ENCODE measurements around the gene MYO3A. TPM values are rescaled to one million over a fixed set of nuclear protein-coding genes. Genes with fewer than 3 reads are reported as not detected.

The MYO3A gene
- total and polyA plus RNA-seq, 2 donors: 0.09 to 7.0 TPM

DNA sequence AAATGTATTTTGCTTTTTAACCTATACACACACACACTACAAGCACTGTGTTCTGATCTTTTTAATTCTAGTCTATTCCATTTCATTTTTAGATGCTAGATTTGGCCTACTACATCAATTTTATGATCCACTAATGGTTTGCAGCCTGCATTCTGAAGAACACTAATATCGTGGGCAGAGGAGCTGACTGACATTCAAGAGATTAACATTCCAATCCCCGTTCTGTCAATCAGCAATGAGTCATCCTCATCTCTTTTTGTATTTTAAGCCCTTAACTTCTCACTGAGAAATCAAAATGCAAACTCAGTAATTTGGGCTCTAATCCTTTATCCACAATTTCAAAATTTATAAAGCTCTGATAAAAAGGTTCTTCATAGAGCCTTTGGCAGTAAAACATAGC lies 235.4 kb downstream of the MYO3A start:
- Histone ChIP-seq H3K4me3 (ENCODE audit: low read depth, low read length) (no peak overlapping the region), H3K36me3 (ENCODE audit: insufficient read depth) (no peaks in the 10 kb centered on the region), H3K4me1 (ENCODE audit: insufficient read depth) (no peaks in the 10 kb centered on the region), H3K27ac (ENCODE audit: low read depth) (no peak overlapping the region)
- WGBS: 51% methylated on average over 2 of the region's 2 CpGs
- no peak for DNase-seq (ENCODE audit: extremely low spot score)

- H3K4me1 ChIP-seq (ENCODE audit: insufficient read depth): no peaks in the 10 kb centered on the region
- no peaks in the 10 kb centered on the region for H3K36me3 ChIP-seq (ENCODE audit: insufficient read depth)
- DNase-seq (ENCODE audit: extremely low spot score): no peak
- H3K4me3 ChIP-seq (ENCODE audit: low read depth, low read length): no peak overlapping the region
- H3K27ac ChIP-seq (ENCODE audit: low read depth): no peak overlapping the region
- 54% methylated on average over 7 of the region's 7 CpGs for WGBS
These were observed 238.1 kb downstream of the MYO3A start for GRCh38 chr10:26172131-26172530.

- 45% methylated on average over 2 of the region's 2 CpGs for WGBS
- Histone ChIP-seq H3K27ac (ENCODE audit: low read depth) (no peak overlapping the region), H3K4me3 (ENCODE audit: low read depth, low read length) (no peak overlapping the region), H3K4me1 (ENCODE audit: insufficient read depth) (no peaks in the 10 kb centered on the region), H3K36me3 (ENCODE audit: insufficient read depth) (no peaks in the 10 kb centered on the region)
- DNase-seq (ENCODE audit: extremely low spot score): no peak
These were observed 239.8 kb downstream of the MYO3A start for GRCh38 chr10:26173837-26174236.

DNA sequence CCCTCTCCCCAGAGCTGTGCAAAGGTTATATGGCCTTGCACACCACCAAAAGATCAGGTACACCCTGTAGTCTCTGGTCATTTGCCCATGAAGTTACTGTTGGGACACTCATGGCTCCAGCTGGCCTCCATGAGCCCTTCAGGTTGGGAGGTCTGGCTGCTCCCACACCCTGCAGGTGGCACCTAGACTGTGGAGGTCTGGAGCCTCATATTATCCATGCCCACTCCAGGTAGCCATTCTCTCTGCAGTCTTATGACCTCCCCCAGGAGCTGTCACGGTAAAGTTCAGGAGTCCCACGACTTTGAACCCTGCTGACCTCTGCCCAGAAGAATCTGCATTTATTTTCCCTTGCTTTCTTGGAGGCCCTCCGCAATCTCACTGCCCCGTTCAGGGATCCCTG lies 243.3 kb downstream of the MYO3A start:
- Histone ChIP-seq H3K27ac (ENCODE audit: low read depth) (no peak overlapping the region), H3K36me3 (ENCODE audit: insufficient read depth) (no peaks in the 10 kb centered on the region), H3K4me1 (ENCODE audit: insufficient read depth) (no peaks in the 10 kb centered on the region), H3K4me3 (ENCODE audit: low read depth, low read length) (no peak overlapping the region)
- WGBS: 79% methylated on average over 4 of the region's 4 CpGs
- DNase-seq (ENCODE audit: extremely low spot score): no peak

DNA sequence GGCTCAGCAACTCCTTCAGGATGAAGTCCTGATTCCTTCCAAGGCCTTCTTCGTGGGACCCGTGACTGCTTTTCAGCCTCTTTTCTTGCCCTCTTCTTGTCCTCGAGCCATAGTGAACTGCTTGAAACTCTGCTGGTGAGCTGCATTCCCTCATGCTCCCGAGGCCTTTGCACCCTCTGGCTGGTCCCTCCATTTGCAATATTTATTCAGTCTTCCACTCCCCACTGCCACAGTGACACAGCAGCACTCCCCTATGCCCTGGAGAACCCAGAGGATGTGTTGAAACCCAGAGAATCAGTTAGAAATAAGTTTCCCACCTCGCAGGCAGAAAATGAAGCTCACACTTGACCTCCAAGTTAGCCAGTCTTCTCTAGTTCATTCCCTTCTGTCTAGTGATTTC lies 260.2 kb downstream of the MYO3A start:
- DNase-seq (ENCODE audit: extremely low spot score): no peak
- WGBS: 67% methylated on average over 5 of the region's 5 CpGs
- Histone ChIP-seq H3K36me3 (ENCODE audit: insufficient read depth) (no peaks in the 10 kb centered on the region), H3K4me3 (ENCODE audit: low read depth, low read length) (no peak overlapping the region), H3K4me1 (ENCODE audit: insufficient read depth) (no peaks in the 10 kb centered on the region), H3K27ac (ENCODE audit: low read depth) (no peak overlapping the region)

DNA sequence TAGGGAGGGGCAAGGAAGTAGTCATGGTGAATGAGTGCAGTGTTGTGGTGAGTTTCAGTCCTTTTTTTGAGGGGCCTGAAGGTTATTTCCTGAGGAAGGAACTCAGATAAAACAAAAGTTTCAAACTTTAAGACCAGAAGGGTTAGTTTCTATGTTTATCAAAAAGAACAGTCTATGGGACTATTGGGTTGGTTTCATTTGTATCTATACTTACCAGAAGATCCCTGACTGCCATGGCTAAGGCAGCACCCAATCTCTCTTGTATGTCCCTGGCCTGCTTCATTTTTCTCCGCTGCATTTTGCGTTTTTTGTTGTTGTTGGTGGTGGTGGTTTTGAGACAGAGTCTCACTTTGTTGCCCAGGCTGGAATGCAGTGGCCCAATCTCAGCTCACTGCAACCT lies 263.2 kb downstream of the MYO3A start:
- no peak overlapping the region for H3K27ac ChIP-seq (ENCODE audit: low read depth)
- WGBS: 96% methylated on average over 2 of the region's 2 CpGs

GRCh38 chr10:26198119-26198518 lies 264.1 kb downstream of the MYO3A start:
- H3K27ac ChIP-seq (ENCODE audit: low read depth): no peak overlapping the region
- WGBS: 73% methylated on average over 9 of the region's 9 CpGs
- no peak for DNase-seq (ENCODE audit: extremely low spot score)

More for the DNA sequence above, 263.2 kb downstream of the MYO3A start:
- Histone ChIP-seq H3K4me3 (ENCODE audit: low read depth, low read length) (no peak overlapping the region), H3K4me1 (ENCODE audit: insufficient read depth) (no peaks in the 10 kb centered on the region), H3K36me3 (ENCODE audit: insufficient read depth) (no peaks in the 10 kb centered on the region)
- DNase-seq (ENCODE audit: extremely low spot score): no peak

DNA sequence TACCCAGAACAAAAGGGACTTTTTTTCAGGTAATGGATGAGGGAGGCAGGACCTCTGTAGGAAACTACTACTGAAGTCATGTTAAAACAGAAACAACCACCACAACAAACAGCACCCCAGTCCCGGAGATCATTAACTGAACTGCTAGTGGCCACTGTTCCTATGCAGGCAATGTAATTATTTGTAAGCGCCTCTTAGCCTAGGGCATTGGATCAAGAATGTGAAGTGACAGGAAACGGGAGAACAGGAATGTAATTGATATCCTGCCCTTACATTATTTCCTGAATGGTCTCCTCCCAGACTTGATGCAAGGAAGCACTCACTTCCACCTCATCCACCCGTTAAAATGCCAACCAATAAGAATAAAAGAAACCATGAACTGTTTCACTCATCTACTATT lies 265.8 kb downstream of the MYO3A start:
- no peak for DNase-seq (ENCODE audit: extremely low spot score)
- Histone ChIP-seq H3K36me3 (ENCODE audit: insufficient read depth) (no peaks in the 10 kb centered on the region), H3K4me3 (ENCODE audit: low read depth, low read length) (no peak overlapping the region), H3K27ac (ENCODE audit: low read depth) (no peak overlapping the region), H3K4me1 (ENCODE audit: insufficient read depth) (no peaks in the 10 kb centered on the region)
- 43% methylated on average over 4 of the region's 4 CpGs for WGBS

More at GRCh38 chr10:26198119-26198518, 264.1 kb downstream of the MYO3A start:
- Histone ChIP-seq H3K36me3 (ENCODE audit: insufficient read depth) (no peaks in the 10 kb centered on the region), H3K4me3 (ENCODE audit: low read depth, low read length) (no peak overlapping the region), H3K4me1 (ENCODE audit: insufficient read depth) (no peaks in the 10 kb centered on the region)

- Histone ChIP-seq H3K36me3 (ENCODE audit: insufficient read depth) (no peaks in the 10 kb centered on the region), H3K4me1 (ENCODE audit: insufficient read depth) (no peaks in the 10 kb centered on the region), H3K4me3 (ENCODE audit: low read depth, low read length) (no peak overlapping the region), H3K27ac (ENCODE audit: low read depth) (no peak overlapping the region)
- 59% methylated on average over 2 of the region's 2 CpGs for WGBS
- no peak for DNase-seq (ENCODE audit: extremely low spot score)
These were observed 271.2 kb downstream of the MYO3A start for GRCh38 chr10:26205223-26205622.

DNA sequence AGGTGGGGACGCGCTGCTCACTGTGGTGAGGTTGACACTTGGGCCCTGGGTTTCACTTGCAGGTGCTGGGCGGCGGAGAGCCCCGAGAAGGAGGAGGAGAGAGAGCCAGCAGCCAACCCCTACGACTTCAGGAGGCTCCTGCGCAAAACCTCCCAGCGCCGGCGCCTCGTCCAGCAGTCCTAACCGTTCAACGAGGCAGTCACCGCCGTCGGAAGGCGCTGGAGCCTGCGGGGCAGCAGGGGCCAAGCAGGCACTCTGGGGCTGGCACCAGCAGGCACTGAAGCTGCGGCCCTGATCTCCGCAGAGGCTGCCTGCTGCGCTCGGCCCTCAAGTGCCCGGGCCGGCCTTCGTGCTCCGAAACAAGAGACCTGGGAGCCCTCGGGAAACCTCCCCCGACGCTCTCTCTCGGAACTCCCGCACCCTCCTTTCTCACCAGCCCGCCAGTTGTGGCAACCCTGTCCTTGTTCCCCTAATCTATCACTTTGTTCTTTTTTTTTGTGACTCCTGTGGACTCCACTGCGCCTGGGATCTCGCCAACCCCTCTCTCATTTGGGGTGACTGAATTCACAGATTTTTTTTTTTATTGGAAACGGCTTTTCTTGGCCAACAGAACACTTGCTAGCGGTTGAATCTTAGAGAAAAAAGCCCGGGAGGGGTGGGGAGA lies 277.9 kb downstream of the MYO3A start:
- WGBS: 3% methylated on average over 37 of the region's 37 CpGs
- peaks cover 3% of the 10 kb centered on the region for H3K4me1 ChIP-seq (ENCODE audit: insufficient read depth)
- H3K27ac ChIP-seq (ENCODE audit: low read depth): no peak overlapping the region
- DNase-seq (ENCODE audit: extremely low spot score): no peak
- H3K36me3 ChIP-seq (ENCODE audit: insufficient read depth): no peaks in the 10 kb centered on the region
- H3K4me3 ChIP-seq (ENCODE audit: low read depth, low read length): no peak overlapping the region

- Histone ChIP-seq H3K27ac (ENCODE audit: low read depth) (no peak overlapping the region), H3K4me1 (ENCODE audit: insufficient read depth) (peaks cover 3% of the 10 kb centered on the region), H3K36me3 (ENCODE audit: insufficient read depth) (no peaks in the 10 kb centered on the region), H3K4me3 (ENCODE audit: low read depth, low read length) (no peak overlapping the region)
- no peak for DNase-seq (ENCODE audit: extremely low spot score)
- WGBS: 5% methylated on average over 12 of the region's 12 CpGs
These were observed 278.5 kb downstream of the MYO3A start for GRCh38 chr10:26212511-26212910.

DNA sequence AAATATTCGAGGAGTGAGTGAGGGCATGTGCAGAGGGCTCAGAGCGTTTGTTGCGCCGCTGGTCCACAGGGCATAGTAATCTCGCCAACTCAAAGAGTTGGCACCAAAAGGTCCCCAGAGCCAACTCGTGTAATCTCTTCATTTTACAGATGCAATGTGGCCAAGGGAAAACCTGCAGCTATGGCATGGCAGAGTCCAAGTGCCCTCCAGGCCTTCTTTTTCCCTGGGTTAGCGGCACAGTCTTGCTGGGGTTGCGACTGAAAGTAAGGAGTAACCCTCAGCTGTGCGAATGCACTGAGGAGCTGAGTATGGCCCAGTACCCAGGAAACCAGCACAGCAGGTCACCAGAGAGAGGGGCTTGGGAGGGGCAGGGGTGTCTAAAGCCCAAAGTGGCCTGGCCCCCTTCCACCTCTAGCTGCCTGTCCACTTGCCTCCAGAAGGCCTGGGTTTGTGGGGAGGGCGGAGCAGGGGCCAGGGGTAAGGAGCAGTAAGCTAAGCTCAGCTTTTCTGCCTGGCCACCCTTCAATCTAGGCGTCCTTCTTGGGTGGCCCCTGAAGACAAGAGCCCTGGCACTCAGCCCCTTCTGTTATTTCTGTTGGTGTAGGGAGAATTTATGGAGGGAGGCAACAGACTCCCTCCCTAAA lies 279.2 kb downstream of the MYO3A start:
- WGBS: 13% methylated on average over 11 of the region's 11 CpGs
- no peaks in the 10 kb centered on the region for H3K36me3 ChIP-seq (ENCODE audit: insufficient read depth)
- no peak overlapping the region for H3K4me3 ChIP-seq (ENCODE audit: low read depth, low read length)
- peaks cover 3% of the 10 kb centered on the region for H3K4me1 ChIP-seq (ENCODE audit: insufficient read depth)
- DNase-seq (ENCODE audit: extremely low spot score): no peak
- H3K27ac ChIP-seq (ENCODE audit: low read depth): no peak overlapping the region

DNA sequence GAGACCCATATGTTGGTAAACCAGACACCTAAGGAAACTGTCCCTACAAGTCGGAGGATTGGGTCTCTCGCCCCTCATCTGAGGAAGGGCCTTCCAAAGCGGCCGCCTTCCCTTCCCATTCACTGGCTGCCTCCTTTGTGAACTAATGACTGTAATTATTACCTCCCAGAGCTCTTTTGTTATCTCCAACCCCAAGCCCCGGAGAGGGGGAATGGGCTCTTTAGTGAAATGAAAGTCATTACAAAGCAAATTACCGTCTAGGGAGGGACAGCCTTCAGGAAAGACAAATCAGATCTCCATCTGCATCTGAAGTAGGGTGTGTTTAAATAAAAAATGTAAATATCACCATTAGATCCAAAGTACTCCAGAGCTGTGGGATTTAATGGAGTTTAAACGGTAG lies 280.0 kb downstream of the MYO3A start:
- no peak for DNase-seq (ENCODE audit: extremely low spot score)
- Histone ChIP-seq H3K36me3 (ENCODE audit: insufficient read depth) (no peaks in the 10 kb centered on the region), H3K27ac (ENCODE audit: low read depth) (no peak overlapping the region), H3K4me3 (ENCODE audit: low read depth, low read length) (no peak overlapping the region), H3K4me1 (ENCODE audit: insufficient read depth) (peaks cover 3% of the 10 kb centered on the region)
- 12% methylated on average over 7 of the region's 7 CpGs for WGBS

GRCh38 chr10:26214551-26215395 lies 280.7 kb downstream of the MYO3A start:
- H3K4me3 ChIP-seq (ENCODE audit: low read depth, low read length): no peak overlapping the region
- 6% methylated on average over 34 of the region's 34 CpGs for WGBS

More at GRCh38 chr10:26214551-26215395, 280.7 kb downstream of the MYO3A start:
- Histone ChIP-seq H3K36me3 (ENCODE audit: insufficient read depth) (no peaks in the 10 kb centered on the region), H3K27ac (ENCODE audit: low read depth) (no peak overlapping the region), H3K4me1 (ENCODE audit: insufficient read depth) (peaks cover 3% of the 10 kb centered on the region)
- no peak for DNase-seq (ENCODE audit: extremely low spot score)

All from urinary bladder (tissue), 4 donors.